ENCODE data around the gene STMN1. TPM values are rescaled to one million over a fixed set of nuclear protein-coding genes. Genes with fewer than 3 reads are reported as not detected.

STMN1 gene
- total and polyA plus RNA-seq, 2 of the 8 experiments (the other 6 are each of a cell fraction or from before 2014, with no cell fraction given): 116 to 564 TPM

GRCh38 chr1:25909040-25909439, 2.8 kb upstream of the STMN1 start:
- Histone ChIP-seq H4K91ac (replicated peaks; ENCODE audit: insufficient read length, low read length) (no peak overlapping the region), H2BK15ac (ENCODE audit: low read length) (no peak overlapping the region), H3K79me2 (ENCODE audit: control insufficient read depth in 1 of 2, insufficient read depth in 2 of 2, low read length in 2 of 2) (peaks cover 12 to 13% of the 10 kb centered on the region in 2 experiments), H4K5ac (ENCODE audit: insufficient read length, low read depth, low read length) (no peak overlapping the region), H3K4me1 (replicated peaks in 1 of 4; ENCODE audit: control insufficient read depth in 3 of 4, insufficient read depth in 4 of 4, low read length in 3 of 4) (peaks cover 5 to 9% (median 6%) of the 10 kb centered on the region in 4 experiments; a peak in 6 of 7 replicates), H3K79me1 (ENCODE audit: low read depth, low read length) (no peaks in the 10 kb centered on the region), H2BK5ac (ENCODE audit: low read depth, low read length) (no peak overlapping the region), H3K27ac (ENCODE audit: low read depth, low read length) (no peak overlapping the region), H3K23ac (ENCODE audit: insufficient read length) (no peak overlapping the region), H3K4me2 (ENCODE audit: insufficient read depth in 1 of 2, low read depth in 2 of 2, low read length in 2 of 2) (no peak overlapping the region), H3K56ac (replicated peaks; ENCODE audit: insufficient read length, low read depth, low read length) (no peak overlapping the region), H3K18ac (ENCODE audit: extremely low read depth, low read length) (no peak overlapping the region), H2AFZ (ENCODE audit: low read length) (0 out of 2 replicates have a peak overlapping the region, but pooled peaks have one; percentile 6), H3K9me3 (ENCODE audit: insufficient read depth in 2 of 2, low read depth in 1 of 2, low read length in 1 of 2) (no peaks in the 10 kb centered on the region), H3K23me2 (ENCODE audit: low read depth, low read length) (peaks cover 8% of the 10 kb centered on the region; the same call in 1 of the 2 replicates), H4K8ac (ENCODE audit: extremely low read depth, insufficient read depth, low read length) (no peak overlapping the region), H3K36me3 (ENCODE audit: control insufficient read depth in 2 of 4, insufficient read depth in 4 of 4, low read length in 3 of 4) (no peaks in the 10 kb centered on the region; a peak in 2 of 8 replicates), H3K4me3 (ENCODE audit: extremely low read depth in 1 of 4, insufficient read depth in 2 of 4, low read depth in 3 of 4, low read length in 4 of 4) (no peak overlapping the region), H2BK20ac (ENCODE audit: low read length) (no peak overlapping the region), H4K20me1 (replicated peaks in 1 of 2; ENCODE audit: control insufficient read depth in 1 of 2, insufficient read depth in 2 of 2, low read length in 2 of 2) (peaks cover 0 to 2% of the 10 kb centered on the region in 2 experiments), H3K14ac (ENCODE audit: insufficient read length) (no peak overlapping the region), H2BK120ac (replicated peaks; ENCODE audit: low read depth, low read length) (no peak overlapping the region), H2AK5ac (ENCODE audit: low read depth, low read length) (no peak overlapping the region), H3K9ac (replicated peaks in 1 of 4; ENCODE audit: extremely low read depth in 1 of 4, low read depth in 3 of 4, low read length in 3 of 4) (no peak overlapping the region), H3K4ac (replicated peaks; ENCODE audit: insufficient read length, low read depth, low read length) (no peak overlapping the region), H3K27me3 (replicated peaks in 1 of 4; ENCODE audit: control insufficient read depth in 3 of 4, extremely low read depth in 1 of 4, insufficient read depth in 3 of 4, low read length in 3 of 4) (no peaks in the 10 kb centered on the region), H2BK12ac (ENCODE audit: low read depth, low read length) (no peak overlapping the region)
- 86% methylated on average over 10 of the region's 10 CpGs; no CpG with 5 or more reads in 1 of the 2 experiments for WGBS, 2 experiments (ENCODE audit: extremely low coverage in 1 of 2, insufficient coverage in 1 of 2, insufficient read length in 1 of 2, insufficient replicate concordance in 2 of 2, low coverage in 1 of 2, low lambda C conversion rate in 2 of 2, missing lambda C conversion rate in 1 of 2)
- ChIA-PET POLR2A (ENCODE audit: partially characterized antibody) (interaction anchor here (1.0 to 6.4 kb wide), 5 partner anchors 8 to 89 kb away, joined by 3 to 51 read pairs (median 6); partner anchors contain the start of gene PAFAH2), CTCF (ENCODE audit: partially characterized antibody) (interaction anchor here (0.8 to 16.4 kb wide), 5 partner anchors 9 to 87 kb away, joined by 3 to 330 read pairs (median 4); partner anchors contain the start of gene PAFAH2)
- FAIRE-seq: no peak
- DNase-seq (ENCODE audit: low read depth in 1 of 2, low spot score in 2 of 2): no peak
- TF ChIP-seq BCL11A (IDR thresholded peaks at IDR 0.05; ENCODE audit: low read depth in 2 of 2, low read length in 2 of 2) (no peak), HDAC6 (IDR thresholded peaks at IDR 0.05; ENCODE audit: low read depth, low read length) (no peak), MAFK (IDR thresholded peaks at IDR 0.05; ENCODE audit: low read depth, low read length) (no peak), POU5F1 (IDR thresholded peaks at IDR 0.05; ENCODE audit: low read depth, low read length) (no peak), NANOG (IDR thresholded peaks at IDR 0.05; ENCODE audit: insufficient read depth, low read depth, low read length, poor library complexity, severe bottlenecking) (no peak), SIRT6 (IDR thresholded peaks at IDR 0.05; ENCODE audit: low read length) (no peak), CTBP2 (IDR thresholded peaks at IDR 0.05; ENCODE audit: borderline replicate concordance, insufficient read depth, insufficient read length, low read length) (no peak), BACH1 (IDR thresholded peaks at IDR 0.05; ENCODE audit: low read length) (no peak), TCF12 (IDR thresholded peaks at IDR 0.05; ENCODE audit: low read depth, low read length) (no peak), RFX5 (IDR thresholded peaks at IDR 0.05; ENCODE audit: borderline replicate concordance, low read depth, low read length) (no peak), SIN3A (conservative IDR thresholded peaks at IDR 0.05 in 1 of 2, IDR thresholded peaks at IDR 0.05 in 1 of 2; ENCODE audit: low read depth in 1 of 2, low read length in 2 of 2) (no peak), KDM1A (IDR thresholded peaks at IDR 0.05; ENCODE audit: borderline replicate concordance, low read length) (no peak), GTF2F1 (IDR thresholded peaks at IDR 0.05; ENCODE audit: borderline replicate concordance, low read depth, low read length) (no peak)

All from H1 (cell line).